ENCODE results near the gene PLEKHJ1.

- no peak for TF ChIP-seq CTCF (IDR thresholded peaks at IDR 0.05)
- TF ChIP-seq SMC3 (IDR thresholded peaks at IDR 0.05) = no peak
- no peak for TF ChIP-seq RCOR1 (IDR thresholded peaks at IDR 0.05; ENCODE audit: low read depth, low read length)
- no peak for TF ChIP-seq SREBF2 (IDR thresholded peaks at IDR 0.05)
- TF ChIP-seq, protein P1, sequence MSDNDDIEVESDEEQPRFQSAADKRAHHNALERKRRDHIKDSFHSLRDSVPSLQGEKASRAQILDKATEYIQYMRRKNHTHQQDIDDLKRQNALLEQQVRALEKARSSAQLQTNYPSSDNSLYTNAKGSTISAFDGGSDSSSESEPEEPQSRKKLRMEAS (IDR thresholded peaks at IDR 0.05) = no peak
- TF ChIP-seq POLR2A (IDR thresholded peaks at IDR 0.05; ENCODE audit: low read length) = no peak
- no peak for TF ChIP-seq EHMT2 (IDR thresholded peaks at IDR 0.05; ENCODE audit: low read depth)
- TF ChIP-seq CEBPB (IDR thresholded peaks at IDR 0.05) = no peak
- TF ChIP-seq NPAS2 (CRISPR knock-in tag; IDR thresholded peaks at IDR 0.05; ENCODE audit: borderline replicate concordance) = no peak
Measured at GRCh38 chr19:2199861-2200623, 36.1 kb downstream of the PLEKHJ1 start.

Data from A549 (cell line).